Karpas-422 (cell line): ENCODE measurements around the gene NUP107. TPM values are rescaled to one million over a fixed set of nuclear protein-coding genes. Genes with fewer than 3 reads are reported as not detected.

Source experiments
- DNase-seq: peaks from one replicate; pipeline ENCODE4 v3.0.0-alpha.2; 2015
- H2AFZ ChIP-seq: fragments of 200-600 bp; sonication (generic); 2 replicates; pipeline ENCODE4 v1.6.1; 2014; ENCODE audit warnings: antibody characterized with exemption, low read length, mixed read lengths
- H3K27ac ChIP-seq: fragments of 200-600 bp; sonication (generic); 2 replicates; pipeline ENCODE4 v1.5.1; 2014; ENCODE audit warnings: mild to moderate bottlenecking, low read length, moderate library complexity
- H3K27me3 ChIP-seq: fragments of 200-600 bp; sonication (generic); 2 replicates; pipeline ENCODE4 v1.6.1; 2014; ENCODE audit warnings: low read length, mixed read lengths
- H3K36me3 ChIP-seq: fragments of 200-600 bp; sonication (generic); 2 replicates; pipeline ENCODE4 v1.6.1; 2014; ENCODE audit warnings: low read length, mixed read lengths; ENCODE audit not compliant: insufficient read depth
- H3K4me1 ChIP-seq: fragments of 200-600 bp; sonication (generic); 2 replicates; pipeline ENCODE4 v1.6.1; 2014; ENCODE audit warnings: mild to moderate bottlenecking, low read length, mixed read lengths
- H3K4me2 ChIP-seq: fragments of 200-600 bp; sonication (generic); 2 replicates; pipeline ENCODE4 v1.6.1; 2014; ENCODE audit warnings: low read length, low read depth, mild to moderate bottlenecking; ENCODE audit not compliant: poor library complexity, severe bottlenecking
- H3K4me3 ChIP-seq: fragments of 200-600 bp; sonication (generic); 2 replicates; pipeline ENCODE4 v1.5.1; 2014; ENCODE audit warnings: mild to moderate bottlenecking, antibody characterized with exemption, low read length, mixed read lengths
- H3K79me2 ChIP-seq: fragments of 200-600 bp; sonication (generic); 2 replicates; pipeline ENCODE4 v1.6.1; 2014; ENCODE audit warnings: mild to moderate bottlenecking, low read length, mixed read lengths
- H3K9ac ChIP-seq: fragments of 200-600 bp; sonication (generic); 2 replicates; pipeline ENCODE4 v1.6.0; 2014; ENCODE audit warnings: low read length
- H3K9me2 ChIP-seq: fragments of 200-600 bp; sonication (generic), shearing (Covaris generic); replicated peaks from 2 replicates; pipeline ENCODE4 v1.6.0; 2014; ENCODE audit warnings: mild to moderate bottlenecking, low read length, moderate library complexity; ENCODE audit not compliant: insufficient read depth
- H3K9me3 ChIP-seq: fragments of 300-700, 200-600 bp; sonication (generic); 2 replicates; pipeline ENCODE4 v1.6.1; 2014; ENCODE audit warnings: low read length, mixed read lengths
- H4K20me1 ChIP-seq: fragments of 200-600 bp; sonication (generic); 2 replicates; pipeline ENCODE4 v1.6.1; 2014; ENCODE audit warnings: mild to moderate bottlenecking, antibody characterized with exemption, low read length, low read depth; ENCODE audit not compliant: insufficient read depth
- total RNA-seq: library from RNA; depleted of rRNA; stranded (reverse); fragments of >200 nt; shearing (Covaris generic); gene quantifications from 2 replicates; pipeline ENCODE4 v1.2.3, GENCODE V29; 2014; ENCODE audit warnings: low replicate concordance

Gene NUP107
- total RNA-seq, 1 experiment from 2014 or later, result 103 TPM

DNA sequence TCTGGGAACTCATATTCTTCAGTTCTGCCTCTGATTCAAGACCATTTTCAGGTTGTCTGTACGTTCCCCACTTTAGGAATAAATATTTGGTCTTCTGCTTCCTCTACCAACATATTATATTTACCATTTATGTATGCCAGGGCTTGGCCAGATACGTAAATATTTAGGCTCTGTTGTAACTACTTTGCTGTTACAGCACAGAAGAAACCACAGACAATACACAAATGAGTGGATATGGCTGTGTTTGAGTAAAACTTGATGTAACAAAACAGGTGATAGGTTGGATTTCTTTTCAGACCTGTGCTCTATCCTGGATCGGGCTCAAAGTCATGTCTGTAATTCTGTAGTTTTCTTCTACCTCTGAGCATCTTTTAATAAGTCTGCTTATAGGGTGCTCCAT is 38.6 kb upstream of the NUP107 start:
- Histone ChIP-seq H3K4me3 (no peak overlapping the region), H2AFZ (no peak overlapping the region), H3K79me2 (peaks cover 96% of the 10 kb centered on the region), H3K36me3 (peaks cover 17% of the 10 kb centered on the region), H3K9me2 (no peaks in the 10 kb centered on the region), H3K4me1 (no peaks in the 10 kb centered on the region), H3K27me3 (no peaks in the 10 kb centered on the region), H3K9me3 (no peaks in the 10 kb centered on the region), H3K4me2 (no peak overlapping the region), H4K20me1 (peaks cover 11% of the 10 kb centered on the region; the same call in 1 of the 2 replicates), H3K27ac (no peak overlapping the region), H3K9ac (no peak overlapping the region)
- no peak for DNase-seq

DNA sequence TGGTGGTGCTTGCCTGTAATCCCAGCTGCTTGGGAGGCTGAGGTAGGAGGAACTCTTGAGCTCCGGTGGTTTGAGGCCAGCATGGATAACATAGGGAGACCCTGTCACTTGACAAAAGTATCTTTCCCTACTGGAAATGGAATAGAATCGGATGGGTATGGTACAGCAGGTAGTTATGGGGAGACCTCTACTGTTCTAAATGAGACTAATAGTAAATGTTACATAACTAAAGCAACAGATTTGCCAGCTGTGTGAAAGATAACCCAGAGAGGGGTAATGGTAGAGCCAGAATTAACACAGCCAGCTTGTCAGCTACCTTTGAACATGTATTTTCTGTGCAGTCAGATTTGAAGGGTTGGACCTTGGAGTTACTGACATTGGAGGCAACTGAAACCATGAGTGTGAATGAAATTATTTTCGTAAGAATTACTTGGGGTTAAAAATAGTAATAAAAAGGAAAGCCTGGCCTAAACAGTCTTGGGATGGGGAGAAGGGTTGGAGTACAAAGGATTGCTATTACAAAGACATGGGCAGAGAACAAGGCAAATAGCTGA is 21.7 kb upstream of the NUP107 start:
- H3K9ac ChIP-seq, result no peak overlapping the region
- H4K20me1 ChIP-seq, result no peaks in the 10 kb centered on the region
- no peak overlapping the region for H3K4me2 ChIP-seq
- H2AFZ ChIP-seq, result no peak overlapping the region
- no peaks in the 10 kb centered on the region for H3K9me2 ChIP-seq
- H3K4me1 ChIP-seq, result peaks cover 4% of the 10 kb centered on the region; the same call in 1 of the 2 replicates
- H3K27ac ChIP-seq, result no peak overlapping the region
- no peaks in the 10 kb centered on the region for H3K9me3 ChIP-seq
- peaks cover 20% of the 10 kb centered on the region; the same call in 1 of the 2 replicates for H3K36me3 ChIP-seq
- DNase-seq, result no peak
- H3K79me2 ChIP-seq, result peaks cover 8% of the 10 kb centered on the region
- no peaks in the 10 kb centered on the region for H3K27me3 ChIP-seq
- no peak overlapping the region for H3K4me3 ChIP-seq

DNA sequence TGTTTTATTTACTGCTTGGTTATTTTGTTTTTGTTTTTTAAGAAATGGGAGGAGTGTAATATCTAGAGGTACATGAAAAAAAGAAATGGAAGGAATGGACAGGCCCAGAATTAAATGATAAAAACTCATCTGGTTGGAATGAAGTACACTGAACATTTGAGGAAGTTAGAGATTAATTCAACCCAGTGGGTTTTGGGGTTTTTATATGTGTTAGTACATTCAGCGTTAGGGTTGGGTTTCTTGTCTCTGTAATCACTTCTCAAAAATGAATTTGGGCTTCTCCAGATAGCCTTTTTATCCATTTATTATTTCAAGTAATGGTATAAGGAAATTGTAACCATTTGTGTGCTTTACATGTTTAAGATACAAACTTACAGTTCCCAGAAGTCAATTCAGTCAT is 19.5 kb upstream of the NUP107 start:
- Histone ChIP-seq H4K20me1 (no peaks in the 10 kb centered on the region), H3K79me2 (no peaks in the 10 kb centered on the region), H3K27ac (no peak overlapping the region), H3K4me3 (no peak overlapping the region), H3K36me3 (peaks cover 10% of the 10 kb centered on the region; the same call in 1 of the 2 replicates), H2AFZ (no peak overlapping the region), H3K4me2 (no peak overlapping the region), H3K4me1 (peaks cover 4% of the 10 kb centered on the region; the same call in 1 of the 2 replicates), H3K9me3 (no peaks in the 10 kb centered on the region), H3K9ac (no peak overlapping the region), H3K9me2 (no peaks in the 10 kb centered on the region), H3K27me3 (no peaks in the 10 kb centered on the region)
- DNase-seq, result no peak

DNA sequence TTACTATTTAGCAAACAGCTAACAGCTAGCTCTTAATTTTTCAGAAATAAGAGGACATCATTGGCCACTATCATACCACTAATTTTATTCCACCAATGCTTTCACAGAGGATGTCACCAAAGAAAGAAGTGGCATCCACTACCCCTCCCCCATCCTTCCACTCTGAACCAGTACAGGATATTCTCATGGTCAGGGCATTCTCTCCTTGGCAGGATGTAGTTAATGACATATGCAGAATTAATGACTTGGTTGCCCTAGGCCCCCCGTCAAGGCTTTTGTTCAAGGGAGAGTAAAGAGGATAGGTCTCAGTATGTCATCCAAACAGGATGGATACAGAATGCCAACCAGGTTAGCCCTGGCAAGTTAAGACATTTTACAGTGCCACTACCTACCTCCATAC is 18.9 kb upstream of the NUP107 start:
- no peak overlapping the region for H2AFZ ChIP-seq
- H3K9ac ChIP-seq, result no peak overlapping the region
- H3K79me2 ChIP-seq, result no peaks in the 10 kb centered on the region
- H4K20me1 ChIP-seq, result no peaks in the 10 kb centered on the region
- no peak for DNase-seq
- H3K9me3 ChIP-seq, result no peaks in the 10 kb centered on the region
- no peak overlapping the region for H3K27ac ChIP-seq
- H3K9me2 ChIP-seq, result no peaks in the 10 kb centered on the region
- H3K4me2 ChIP-seq, result no peak overlapping the region
- H3K27me3 ChIP-seq, result no peaks in the 10 kb centered on the region
- peaks cover 4% of the 10 kb centered on the region; the same call in 1 of the 2 replicates for H3K4me1 ChIP-seq
- peaks cover 4% of the 10 kb centered on the region; the same call in 1 of the 2 replicates for H3K36me3 ChIP-seq
- H3K4me3 ChIP-seq, result no peak overlapping the region

DNA sequence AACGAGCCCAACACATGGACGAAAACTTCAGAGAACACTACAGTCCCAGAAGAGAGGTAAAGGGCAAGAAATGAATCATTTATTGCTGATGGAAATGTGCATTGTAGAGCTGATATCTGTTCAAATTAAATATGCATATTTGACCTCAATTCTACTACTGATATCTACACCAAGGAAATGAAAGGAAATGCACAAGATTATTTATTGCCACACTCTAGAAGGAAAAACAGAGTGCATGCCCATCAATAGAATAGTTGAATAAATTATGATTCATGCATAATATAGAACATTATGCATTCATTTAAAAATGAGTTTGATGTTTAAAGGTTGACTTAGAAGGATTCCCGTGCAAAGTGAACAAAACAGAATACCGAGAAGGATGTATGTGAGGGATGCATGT is 15.6 kb upstream of the NUP107 start:
- no peak overlapping the region for H3K4me3 ChIP-seq
- no peaks in the 10 kb centered on the region for H3K4me1 ChIP-seq
- H3K9me3 ChIP-seq, result no peaks in the 10 kb centered on the region
- no peak overlapping the region for H3K9ac ChIP-seq
- no peaks in the 10 kb centered on the region for H3K9me2 ChIP-seq
- H2AFZ ChIP-seq, result no peak overlapping the region
- DNase-seq, result no peak
- H3K27ac ChIP-seq, result no peak overlapping the region
- no peaks in the 10 kb centered on the region for H4K20me1 ChIP-seq
- H3K27me3 ChIP-seq, result no peaks in the 10 kb centered on the region
- H3K36me3 ChIP-seq, result no peaks in the 10 kb centered on the region
- H3K4me2 ChIP-seq, result no peak overlapping the region
- H3K79me2 ChIP-seq, result no peaks in the 10 kb centered on the region

DNA sequence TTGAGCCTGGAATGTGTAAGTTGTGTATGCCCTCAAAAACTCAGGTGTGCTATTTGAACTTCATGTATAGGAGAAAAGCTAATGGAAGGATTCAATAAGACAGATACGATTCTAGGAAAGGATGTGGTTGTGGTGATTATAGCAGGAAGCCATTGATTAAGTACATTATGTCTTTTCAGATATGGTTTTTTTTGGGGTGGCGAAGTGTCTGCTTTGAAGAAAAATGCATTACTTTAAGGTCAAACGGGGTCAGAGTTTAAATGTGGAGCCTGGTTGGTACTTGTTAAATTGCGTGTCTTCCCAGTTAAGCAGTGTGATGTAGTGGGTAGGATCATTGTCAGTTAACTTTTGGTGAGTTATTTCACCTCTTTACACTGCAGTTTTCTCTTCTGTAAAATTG is 13.0 kb upstream of the NUP107 start:
- H3K4me3 ChIP-seq, result no peak overlapping the region
- H3K9ac ChIP-seq, result no peak overlapping the region
- H3K9me3 ChIP-seq, result no peaks in the 10 kb centered on the region
- no peak overlapping the region for H2AFZ ChIP-seq
- H3K4me2 ChIP-seq, result no peak overlapping the region
- H3K79me2 ChIP-seq, result no peaks in the 10 kb centered on the region
- no peaks in the 10 kb centered on the region for H3K27me3 ChIP-seq
- H3K9me2 ChIP-seq, result no peaks in the 10 kb centered on the region
- no peaks in the 10 kb centered on the region for H4K20me1 ChIP-seq
- H3K36me3 ChIP-seq, result no peaks in the 10 kb centered on the region
- no peak overlapping the region for H3K27ac ChIP-seq
- DNase-seq, result no peak
- peaks cover 6% of the 10 kb centered on the region for H3K4me1 ChIP-seq

DNA sequence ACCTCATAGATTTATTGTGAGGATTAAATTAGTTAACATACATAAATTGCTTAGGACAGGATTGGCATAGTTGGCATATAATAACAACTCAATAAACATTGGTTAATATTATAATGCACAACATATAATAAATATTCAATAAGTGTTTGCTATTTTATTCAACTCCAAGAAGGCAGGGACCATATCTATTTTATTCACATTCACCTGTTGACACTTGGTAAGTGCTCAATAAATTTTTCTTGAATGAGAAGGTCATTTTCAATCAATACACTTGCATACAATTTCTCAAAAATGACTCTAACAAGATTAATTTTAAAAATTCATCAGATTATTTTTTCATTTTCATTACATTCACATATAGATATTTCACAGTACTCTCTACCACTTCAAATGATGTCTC is 12.4 kb upstream of the NUP107 start:
- no peak overlapping the region for H3K4me2 ChIP-seq
- H3K27ac ChIP-seq, result 0 out of 2 replicates have a peak overlapping the region, but pooled peaks have one; percentile 12
- no peak overlapping the region for H3K9ac ChIP-seq
- H3K9me3 ChIP-seq, result no peaks in the 10 kb centered on the region
- DNase-seq, result no peak
- H3K79me2 ChIP-seq, result no peaks in the 10 kb centered on the region
- H3K36me3 ChIP-seq, result no peaks in the 10 kb centered on the region
- peaks cover 7% of the 10 kb centered on the region for H3K4me1 ChIP-seq
- H3K27me3 ChIP-seq, result no peaks in the 10 kb centered on the region
- H2AFZ ChIP-seq, result no peak overlapping the region
- no peak overlapping the region for H3K4me3 ChIP-seq
- H3K9me2 ChIP-seq, result no peaks in the 10 kb centered on the region
- H4K20me1 ChIP-seq, result no peaks in the 10 kb centered on the region

DNA sequence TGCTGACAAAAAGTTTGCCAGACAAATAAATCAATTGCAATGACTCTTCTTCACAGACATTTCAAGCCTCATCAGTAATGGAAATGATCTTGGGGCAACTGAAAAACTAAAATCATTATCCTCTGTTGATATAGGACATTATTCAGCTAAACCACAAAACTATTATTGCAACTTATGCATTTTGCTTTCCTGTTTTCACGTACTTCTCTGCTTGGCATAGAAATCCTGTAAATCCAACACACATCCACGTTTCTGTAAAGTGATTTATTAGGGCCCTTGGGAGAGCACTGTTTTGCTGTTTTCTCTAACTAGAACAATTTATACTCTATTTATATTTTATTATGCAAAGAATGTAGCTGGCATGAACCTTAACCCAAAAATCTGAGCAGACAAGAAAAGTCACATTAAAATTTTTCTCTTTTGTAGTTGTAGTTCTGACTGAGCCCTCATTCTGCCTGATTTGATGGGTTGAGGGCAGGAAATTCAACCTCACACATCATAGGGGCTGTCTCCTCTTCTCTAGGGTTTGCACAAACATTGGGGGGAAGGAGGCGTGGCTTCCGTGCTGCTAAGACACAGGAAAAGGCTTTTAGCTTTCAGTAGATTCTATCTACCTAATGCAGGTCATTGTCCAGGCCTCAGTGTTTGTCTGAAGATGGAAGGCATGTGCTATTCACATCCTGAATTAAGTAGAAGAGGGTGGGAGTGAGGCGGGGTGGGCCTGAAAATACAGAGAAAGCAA is 11.5 kb upstream of the NUP107 start:
- Histone ChIP-seq H3K27ac (0 out of 2 replicates have a peak overlapping the region, but pooled peaks have one; percentile 12), H3K4me2 (no peak overlapping the region), H2AFZ (no peak overlapping the region), H3K9me2 (no peaks in the 10 kb centered on the region), H3K4me1 (peaks cover 7% of the 10 kb centered on the region), H3K9me3 (no peaks in the 10 kb centered on the region), H3K36me3 (no peaks in the 10 kb centered on the region), H3K9ac (no peak overlapping the region), H4K20me1 (no peaks in the 10 kb centered on the region), H3K27me3 (no peaks in the 10 kb centered on the region), H3K4me3 (no peak overlapping the region), H3K79me2 (no peaks in the 10 kb centered on the region)
- DNase-seq, result no peak
